ENCODE measurements around the gene ALKBH2. TPM values are rescaled to one million over a fixed set of nuclear protein-coding genes. Genes with fewer than 3 reads are reported as not detected.

Gene ALKBH2
- total and polyA plus RNA-seq, 2 experiments from 2014 or later, result 16.4 to 35.9 TPM

DNA sequence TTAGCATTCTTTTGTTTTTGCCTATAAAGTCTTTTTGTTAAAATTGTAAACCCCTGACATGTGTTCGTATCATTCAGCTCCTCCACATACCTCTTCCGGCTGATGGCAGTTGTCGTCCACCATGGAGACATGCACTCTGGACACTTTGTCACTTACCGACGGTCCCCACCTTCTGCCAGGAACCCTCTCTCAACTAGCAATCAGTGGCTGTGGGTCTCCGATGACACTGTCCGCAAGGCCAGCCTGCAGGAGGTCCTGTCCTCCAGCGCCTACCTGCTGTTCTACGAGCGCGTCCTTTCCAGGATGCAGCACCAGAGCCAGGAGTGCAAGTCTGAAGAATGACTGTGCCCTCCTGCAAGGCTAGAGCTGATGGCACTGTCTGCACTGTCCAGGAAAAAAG, 7.7 kb downstream of the ALKBH2 start:
- H3K9me2 ChIP-seq (ENCODE audit: insufficient read depth), result no peaks in the 10 kb centered on the region
- H4K20me1 ChIP-seq (replicated peaks; ENCODE audit: insufficient read depth), result no peaks in the 10 kb centered on the region
- no peak overlapping the region for H3K27ac ChIP-seq (ENCODE audit: low read depth)
- no peak for DNase-seq (ENCODE audit: low spot score)
- 0 out of 2 replicates have a peak, but pooled peaks cover 8% of the 10 kb centered on the region for H3K36me3 ChIP-seq (ENCODE audit: insufficient read depth)
- no peaks in the 10 kb centered on the region for H3F3A ChIP-seq (replicated peaks; ENCODE audit: low read depth)
- H3K4me3 ChIP-seq, result no peak overlapping the region
- H3K79me2 ChIP-seq (replicated peaks; ENCODE audit: insufficient read depth), result no peaks in the 10 kb centered on the region
- Mint-ChIP-seq H3K36me3 (ENCODE audit: low read depth) (peaks cover 26% of the 10 kb centered on the region), H3K4me1 (no peaks in the 10 kb centered on the region), H3K4me3 (no peak overlapping the region), H3K27ac (no peak overlapping the region), H3K27me3 (ENCODE audit: insufficient read depth, low read depth, poor library complexity) (no peaks in the 10 kb centered on the region), H3K9me3 (no peaks in the 10 kb centered on the region)
- H3K4me2 ChIP-seq, result no peak overlapping the region
- no peak overlapping the region for H2AFZ ChIP-seq
- no peak for ATAC-seq
- no peak for TF ChIP-seq JUNB (IDR thresholded peaks at IDR 0.05; ENCODE audit: unreplicated experiment)
- no peaks in the 10 kb centered on the region for H3K4me1 ChIP-seq (ENCODE audit: insufficient read depth)
- H3K27me3 ChIP-seq (ENCODE audit: insufficient read depth), result no peaks in the 10 kb centered on the region

DNA sequence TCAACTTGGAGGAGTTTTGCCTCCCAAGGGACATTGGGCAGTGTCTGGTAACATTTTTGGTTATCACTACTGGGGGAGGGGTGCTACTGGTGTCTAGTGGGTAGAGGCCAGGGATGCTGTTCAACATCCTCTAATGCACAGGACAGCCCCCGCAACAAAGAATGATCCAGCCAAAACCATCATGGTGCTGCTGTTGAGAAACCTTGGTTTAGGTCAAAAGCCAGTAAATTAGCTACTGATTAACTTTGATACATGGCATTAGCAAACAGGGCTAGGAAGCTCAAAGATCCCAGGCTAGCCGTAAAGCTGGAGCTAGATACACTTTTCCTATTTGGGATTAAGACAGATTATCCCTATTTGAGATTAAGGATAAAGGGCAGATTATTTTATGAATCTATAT, 8.8 kb downstream of the ALKBH2 start:
- H3K4me3 Mint-ChIP-seq, result no peak overlapping the region
- DNase-seq (ENCODE audit: low spot score), result no peak
- no peaks in the 10 kb centered on the region for H3K4me1 Mint-ChIP-seq
- Histone ChIP-seq H3K27ac (ENCODE audit: low read depth) (no peak overlapping the region), H3K36me3 (ENCODE audit: insufficient read depth) (0 out of 2 replicates have a peak, but pooled peaks cover 8% of the 10 kb centered on the region), H3K27me3 (ENCODE audit: insufficient read depth) (no peaks in the 10 kb centered on the region), H3K4me3 (no peak overlapping the region), H2AFZ (no peak overlapping the region), H3K4me1 (ENCODE audit: insufficient read depth) (no peaks in the 10 kb centered on the region), H3K9me2 (ENCODE audit: insufficient read depth) (no peaks in the 10 kb centered on the region), H3K79me2 (replicated peaks; ENCODE audit: insufficient read depth) (no peaks in the 10 kb centered on the region), H4K20me1 (replicated peaks; ENCODE audit: insufficient read depth) (no peaks in the 10 kb centered on the region; the same call in 1 of the 2 replicates), H3F3A (replicated peaks; ENCODE audit: low read depth) (no peaks in the 10 kb centered on the region), H3K4me2 (no peak overlapping the region)
- H3K9me3 Mint-ChIP-seq, result no peaks in the 10 kb centered on the region; the same call in 2 of the 3 replicates
- no peak for TF ChIP-seq JUNB (IDR thresholded peaks at IDR 0.05; ENCODE audit: unreplicated experiment)
- no peak for TF ChIP-seq CTCF (conservative IDR thresholded peaks at IDR 0.05; ENCODE audit: low read depth in 2 of 2)
- TF ChIP-seq CREB1 (CRISPR knock-in tag; IDR thresholded peaks at IDR 0.05; ENCODE audit: low read depth), result no peak
- TF ChIP-seq, protein P1, sequence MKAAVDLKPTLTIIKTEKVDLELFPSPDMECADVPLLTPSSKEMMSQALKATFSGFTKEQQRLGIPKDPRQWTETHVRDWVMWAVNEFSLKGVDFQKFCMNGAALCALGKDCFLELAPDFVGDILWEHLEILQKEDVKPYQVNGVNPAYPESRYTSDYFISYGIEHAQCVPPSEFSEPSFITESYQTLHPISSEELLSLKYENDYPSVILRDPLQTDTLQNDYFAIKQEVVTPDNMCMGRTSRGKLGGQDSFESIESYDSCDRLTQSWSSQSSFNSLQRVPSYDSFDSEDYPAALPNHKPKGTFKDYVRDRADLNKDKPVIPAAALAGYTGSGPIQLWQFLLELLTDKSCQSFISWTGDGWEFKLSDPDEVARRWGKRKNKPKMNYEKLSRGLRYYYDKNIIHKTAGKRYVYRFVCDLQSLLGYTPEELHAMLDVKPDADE (IDR thresholded peaks at IDR 0.05), result no peak
- TF ChIP-seq EZH2 (IDR thresholded peaks at IDR 0.05; ENCODE audit: low read depth, unreplicated experiment), result no peak
- no peak overlapping the region for H3K27ac Mint-ChIP-seq
- ATAC-seq, result no peak
- peaks cover 17% of the 10 kb centered on the region for H3K36me3 Mint-ChIP-seq (ENCODE audit: low read depth)
- H3K27me3 Mint-ChIP-seq (ENCODE audit: insufficient read depth, low read depth, poor library complexity), result no peaks in the 10 kb centered on the region

- Mint-ChIP-seq H3K4me1 (no peaks in the 10 kb centered on the region), H3K27me3 (ENCODE audit: insufficient read depth, low read depth, poor library complexity) (no peaks in the 10 kb centered on the region)
- TF ChIP-seq CREB1 (CRISPR knock-in tag; IDR thresholded peaks at IDR 0.05; ENCODE audit: low read depth), result no peak
- TF ChIP-seq, protein P2, sequence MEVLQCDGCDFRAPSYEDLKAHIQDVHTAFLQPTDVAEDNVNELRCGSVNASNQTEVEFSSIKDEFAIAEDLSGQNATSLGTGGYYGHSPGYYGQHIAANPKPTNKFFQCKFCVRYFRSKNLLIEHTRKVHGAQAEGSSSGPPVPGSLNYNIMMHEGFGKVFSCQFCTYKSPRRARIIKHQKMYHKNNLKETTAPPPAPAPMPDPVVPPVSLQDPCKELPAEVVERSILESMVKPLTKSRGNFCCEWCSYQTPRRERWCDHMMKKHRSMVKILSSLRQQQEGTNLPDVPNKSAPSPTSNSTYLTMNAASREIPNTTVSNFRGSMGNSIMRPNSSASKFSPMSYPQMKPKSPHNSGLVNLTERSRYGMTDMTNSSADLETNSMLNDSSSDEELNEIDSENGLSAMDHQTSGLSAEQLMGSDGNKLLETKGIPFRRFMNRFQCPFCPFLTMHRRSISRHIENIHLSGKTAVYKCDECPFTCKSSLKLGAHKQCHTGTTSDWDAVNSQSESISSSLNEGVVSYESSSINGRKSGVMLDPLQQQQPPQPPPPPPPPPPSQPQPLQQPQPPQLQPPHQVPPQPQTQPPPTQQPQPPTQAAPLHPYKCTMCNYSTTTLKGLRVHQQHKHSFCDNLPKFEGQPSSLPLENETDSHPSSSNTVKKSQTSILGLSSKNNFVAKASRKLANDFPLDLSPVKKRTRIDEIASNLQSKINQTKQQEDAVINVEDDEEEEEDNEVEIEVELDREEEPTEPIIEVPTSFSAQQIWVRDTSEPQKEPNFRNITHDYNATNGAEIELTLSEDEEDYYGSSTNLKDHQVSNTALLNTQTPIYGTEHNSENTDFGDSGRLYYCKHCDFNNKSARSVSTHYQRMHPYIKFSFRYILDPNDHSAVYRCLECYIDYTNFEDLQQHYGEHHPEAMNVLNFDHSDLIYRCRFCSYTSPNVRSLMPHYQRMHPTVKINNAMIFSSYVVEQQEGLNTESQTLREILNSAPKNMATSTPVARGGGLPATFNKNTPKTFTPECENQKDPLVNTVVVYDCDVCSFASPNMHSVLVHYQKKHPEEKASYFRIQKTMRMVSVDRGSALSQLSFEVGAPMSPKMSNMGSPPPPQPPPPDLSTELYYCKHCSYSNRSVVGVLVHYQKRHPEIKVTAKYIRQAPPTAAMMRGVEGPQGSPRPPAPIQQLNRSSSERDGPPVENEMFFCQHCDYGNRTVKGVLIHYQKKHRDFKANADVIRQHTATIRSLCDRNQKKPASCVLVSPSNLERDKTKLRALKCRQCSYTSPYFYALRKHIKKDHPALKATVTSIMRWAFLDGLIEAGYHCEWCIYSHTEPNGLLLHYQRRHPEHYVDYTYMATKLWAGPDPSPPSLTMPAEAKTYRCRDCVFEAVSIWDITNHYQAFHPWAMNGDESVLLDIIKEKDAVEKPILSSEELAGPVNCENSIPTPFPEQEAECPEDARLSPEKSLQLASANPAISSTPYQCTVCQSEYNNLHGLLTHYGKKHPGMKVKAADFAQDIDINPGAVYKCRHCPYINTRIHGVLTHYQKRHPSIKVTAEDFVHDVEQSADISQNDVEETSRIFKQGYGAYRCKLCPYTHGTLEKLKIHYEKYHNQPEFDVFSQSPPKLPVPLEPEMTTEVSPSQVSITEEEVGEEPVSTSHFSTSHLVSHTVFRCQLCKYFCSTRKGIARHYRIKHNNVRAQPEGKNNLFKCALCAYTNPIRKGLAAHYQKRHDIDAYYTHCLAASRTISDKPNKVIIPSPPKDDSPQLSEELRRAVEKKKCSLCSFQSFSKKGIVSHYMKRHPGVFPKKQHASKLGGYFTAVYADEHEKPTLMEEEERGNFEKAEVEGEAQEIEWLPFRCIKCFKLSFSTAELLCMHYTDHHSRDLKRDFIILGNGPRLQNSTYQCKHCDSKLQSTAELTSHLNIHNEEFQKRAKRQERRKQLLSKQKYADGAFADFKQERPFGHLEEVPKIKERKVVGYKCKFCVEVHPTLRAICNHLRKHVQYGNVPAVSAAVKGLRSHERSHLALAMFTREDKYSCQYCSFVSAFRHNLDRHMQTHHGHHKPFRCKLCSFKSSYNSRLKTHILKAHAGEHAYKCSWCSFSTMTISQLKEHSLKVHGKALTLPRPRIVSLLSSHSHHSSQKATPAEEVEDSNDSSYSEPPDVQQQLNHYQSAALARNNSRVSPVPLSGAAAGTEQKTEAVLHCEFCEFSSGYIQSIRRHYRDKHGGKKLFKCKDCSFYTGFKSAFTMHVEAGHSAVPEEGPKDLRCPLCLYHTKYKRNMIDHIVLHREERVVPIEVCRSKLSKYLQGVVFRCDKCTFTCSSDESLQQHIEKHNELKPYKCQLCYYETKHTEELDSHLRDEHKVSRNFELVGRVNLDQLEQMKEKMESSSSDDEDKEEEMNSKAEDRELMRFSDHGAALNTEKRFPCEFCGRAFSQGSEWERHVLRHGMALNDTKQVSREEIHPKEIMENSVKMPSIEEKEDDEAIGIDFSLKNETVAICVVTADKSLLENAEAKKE (CRISPR knock-in tag; IDR thresholded peaks at IDR 0.05), result no peak
- no peak for TF ChIP-seq ZNF331 (CRISPR knock-in tag; IDR thresholded peaks at IDR 0.05; ENCODE audit: low read depth)
- TF ChIP-seq POLR2AphosphoS5 (IDR thresholded peaks at IDR 0.05; ENCODE audit: low read depth), result no peak
These were observed 10.5 kb downstream of the ALKBH2 start for GRCh38 chr12:109082751-109083150.

More at GRCh38 chr12:109082751-109083150, 10.5 kb downstream of the ALKBH2 start:
- no peak overlapping the region for H3K4me3 ChIP-seq
- peaks cover 7% of the 10 kb centered on the region; the same call in 1 of the 3 replicates for H3K36me3 Mint-ChIP-seq (ENCODE audit: low read depth)
- H3K4me3 Mint-ChIP-seq, result no peak overlapping the region
- H3K9me3 Mint-ChIP-seq, result peaks cover 3% of the 10 kb centered on the region; the same call in 2 of the 3 replicates
- no peaks in the 10 kb centered on the region for H3K27me3 ChIP-seq (ENCODE audit: insufficient read depth)
- no peak for ATAC-seq
- no peaks in the 10 kb centered on the region for H3K79me2 ChIP-seq (replicated peaks; ENCODE audit: insufficient read depth)
- no peak overlapping the region for H3K4me2 ChIP-seq
- H3K27ac Mint-ChIP-seq, result no peak overlapping the region
- H3K4me1 ChIP-seq (ENCODE audit: insufficient read depth), result no peaks in the 10 kb centered on the region
- H4K20me1 ChIP-seq (replicated peaks; ENCODE audit: insufficient read depth), result no peaks in the 10 kb centered on the region; the same call in 1 of the 2 replicates
- H2AFZ ChIP-seq, result no peak overlapping the region
- H3K9me2 ChIP-seq (ENCODE audit: insufficient read depth), result no peaks in the 10 kb centered on the region
- DNase-seq (ENCODE audit: low spot score), result no peak
- no peaks in the 10 kb centered on the region for H3F3A ChIP-seq (replicated peaks; ENCODE audit: low read depth)
- H3K27ac ChIP-seq (ENCODE audit: low read depth), result no peak overlapping the region
- H3K36me3 ChIP-seq (ENCODE audit: insufficient read depth), result 0 out of 2 replicates have a peak, but pooled peaks cover 3% of the 10 kb centered on the region
